Thoracic aorta (tissue), 2 donors: ENCODE data around the gene RFC2. TPM values are rescaled to one million over a fixed set of nuclear protein-coding genes. Genes with fewer than 3 reads are reported as not detected.
A peak's percentile ranks its signal among the peaks of the same experiment; 100 is the strongest.
"Not testable (repeated sequence)": the region's sequence is repeated elsewhere in the genome, so short reads cannot be mapped to it uniquely, and the experiment has no call there.

Experiments
- ATAC-seq: fragments of 150-250 bp; one replicate; pipeline ENCODE4 v1.8.0; 2017; ENCODE audit warnings: low read depth; ENCODE audit not compliant: insufficient number of reproducible peaks, low FRiP score
- DNase-seq: peaks from one replicate; pipeline ENCODE4 v3.0.0-alpha.2; 2020; ENCODE audit warnings: low spot score
- H3K27ac ChIP-seq, 2 donors: fragments of 200-600 bp; sonication (generic); 1 replicate in 1 of 2; 2 replicates in 1 of 2; pipeline ENCODE4 v1.5.1; 2016; ENCODE audit warnings: mild to moderate bottlenecking in 2 of 2, moderate library complexity in 2 of 2
- H3K27me3 ChIP-seq: fragments of 200-600 bp; sonication (generic); replicated peaks from 2 replicates; pipeline ENCODE4 v1.6.0; 2016; ENCODE audit warnings: mild to moderate bottlenecking; ENCODE audit not compliant: insufficient read depth
- H3K36me3 ChIP-seq: fragments of 200-600 bp; sonication (generic); one replicate; pipeline ENCODE4 v1.5.1; 2016
- H3K4me1 ChIP-seq, 2 donors: fragments of 200-600 bp; sonication (generic); 1 replicate in 1 of 2; 2 replicates in 1 of 2; pipeline versions ENCODE4 v1.5.1 to v1.6.0; 2016; ENCODE audit warnings: low read depth in 2 of 2, mild to moderate bottlenecking in 1 of 2; ENCODE audit not compliant: control insufficient read depth in 1 of 2
- H3K4me3 ChIP-seq: fragments of 200-600 bp; sonication (generic); 2 replicates; pipeline ENCODE4 v1.5.1; 2016; ENCODE audit warnings: mild to moderate bottlenecking
- H3K9me3 ChIP-seq: fragments of 200-600 bp; sonication (generic); 2 replicates; pipeline ENCODE4 v1.5.1; 2016
- CTCF ChIP-seq: fragments of 200-600 bp; sonication (generic); IDR thresholded peaks from one replicate; pipeline ENCODE4 v1.5.1; 2019; ENCODE audit warnings: antibody characterized with exemption
- total RNA-seq, 2 donors: library from RNA; depleted of rRNA; stranded (reverse); fragments of >200 nt; gene quantifications; one replicate each; pipeline versions ENCODE4 v1.1.0 to v1.2.3, GENCODE V29; 2016

The RFC2 gene
- total RNA-seq, 2 donors from 2014 or later: 9.5 to 15.2 TPM

- no peaks in the 10 kb centered on the region for H3K9me3 ChIP-seq
- no peak overlapping the region for H3K4me3 ChIP-seq
- no peak for DNase-seq
- no peak for ATAC-seq
- TF ChIP-seq CTCF: no peak
- H3K27ac ChIP-seq: no peak overlapping the region
- no peaks in the 10 kb centered on the region for H3K27me3 ChIP-seq
- H3K4me1 ChIP-seq: peaks cover 0 to 5% of the 10 kb centered on the region in 2 donors
- H3K36me3 ChIP-seq: no peaks in the 10 kb centered on the region
These were observed 39.2 kb downstream of the RFC2 start for GRCh38 chr7:74214816-74215630.

- Histone ChIP-seq H3K27ac (no peak overlapping the region), H3K4me3 (no peak overlapping the region), H3K9me3 (no peaks in the 10 kb centered on the region), H3K36me3 (no peaks in the 10 kb centered on the region), H3K27me3 (no peaks in the 10 kb centered on the region), H3K4me1 (peaks cover 0 to 5% of the 10 kb centered on the region in 2 donors)
- no peak for ATAC-seq
- no peak for TF ChIP-seq CTCF
- DNase-seq: no peak
These were observed 41.5 kb downstream of the RFC2 start for GRCh38 chr7:74212661-74213060.

GRCh38 chr7:74208241-74208640 lies 46.0 kb downstream of the RFC2 start:
- H3K4me1 ChIP-seq, H3K27me3 ChIP-seq, H3K36me3 ChIP-seq, H3K9me3 ChIP-seq, ATAC-seq, H3K27ac ChIP-seq, H3K4me3 ChIP-seq, DNase-seq: not testable (repeated sequence)

GRCh38 chr7:74207586-74207985 lies 46.6 kb downstream of the RFC2 start:
- no peak for ATAC-seq
- no peak for TF ChIP-seq CTCF
- no peak for DNase-seq
- Histone ChIP-seq H3K27ac (no peak overlapping the region), H3K36me3 (no peaks in the 10 kb centered on the region), H3K27me3 (no peaks in the 10 kb centered on the region), H3K9me3 (no peaks in the 10 kb centered on the region), H3K4me3 (no peak overlapping the region), H3K4me1 (peaks cover 5 to 9% of the 10 kb centered on the region in 2 donors)

- DNase-seq (peak; percentile 54), ATAC-seq (no peak)
- peaks cover 5 to 9% of the 10 kb centered on the region in 2 donors for H3K4me1 ChIP-seq
- no peaks in the 10 kb centered on the region for H3K27me3 ChIP-seq
- H3K27ac ChIP-seq: no peak overlapping the region
- no peaks in the 10 kb centered on the region for H3K36me3 ChIP-seq
- H3K9me3 ChIP-seq: no peaks in the 10 kb centered on the region
- peak overlapping the region; percentile 63 for H3K4me3 ChIP-seq
- TF ChIP-seq CTCF: peak; percentile 98
These were observed 47.5 kb downstream of the RFC2 start for GRCh38 chr7:74206589-74207120.

GRCh38 chr7:74206052-74206451 lies 48.1 kb downstream of the RFC2 start:
- not testable (repeated sequence) for H3K9me3 ChIP-seq, H3K4me1 ChIP-seq, ATAC-seq, H3K4me3 ChIP-seq, DNase-seq, H3K36me3 ChIP-seq, H3K27ac ChIP-seq, H3K27me3 ChIP-seq
